OCI-LY3 (cell line): Measurements from ENCODE around the gene PKD1L1.

Experiments
- H2AFZ ChIP-seq: fragments of 200-600, 300-600 bp; shearing (Covaris generic); 2 replicates; pipeline ENCODE4 v1.6.0; 2014; ENCODE audit warnings: antibody characterized with exemption, low read depth, low read length
- H3K27ac ChIP-seq: fragments of 200-600, 300-600 bp; sonication (generic); 2 replicates; pipeline ENCODE4 v1.5.1; 2014; ENCODE audit warnings: mild to moderate bottlenecking, low read length, moderate library complexity, mixed read lengths
- H3K27me3 ChIP-seq: fragments of 200-600, 300-600 bp; sonication (generic); 2 replicates; pipeline ENCODE4 v1.6.1; 2014; ENCODE audit warnings: low read depth, low read length, mixed read lengths
- H3K36me3 ChIP-seq: fragments of 200-600, 300-600 bp; sonication (generic); replicated peaks from 2 replicates; pipeline ENCODE3; 2014; ENCODE audit warnings: low read depth, low read length, mixed read lengths
- H3K4me1 ChIP-seq: fragments of 300-600, 200-600 bp; sonication (generic); 2 replicates; pipeline ENCODE4 v1.6.1; 2014; ENCODE audit warnings: low read length, mixed read lengths
- H3K4me2 ChIP-seq: fragments of 200-600, 300-600 bp; sonication (generic); 2 replicates; pipeline ENCODE4 v1.6.1; 2014; ENCODE audit warnings: low read length, mixed read lengths
- H3K4me3 ChIP-seq: fragments of 300-600, 200-600 bp; sonication (generic); 2 replicates; pipeline ENCODE4 v1.5.1; 2014; ENCODE audit warnings: antibody characterized with exemption, mild to moderate bottlenecking, low read length, moderate library complexity
- H3K79me2 ChIP-seq: fragments of 300-600, 200-600 bp; shearing (Covaris generic); 2 replicates; pipeline ENCODE4 v1.6.1; 2014; ENCODE audit warnings: mild to moderate bottlenecking, low read length, mixed read lengths
- H3K9ac ChIP-seq: fragments of 300-600, 200-600 bp; shearing (Covaris generic); 2 replicates; pipeline ENCODE4 v1.6.0; 2014; ENCODE audit warnings: mild to moderate bottlenecking, low read length, moderate library complexity
- H3K9me3 ChIP-seq: fragments of 200-600, 300-600 bp; shearing (Covaris generic); 2 replicates; pipeline ENCODE4 v1.6.1; 2014; ENCODE audit warnings: low read length, mixed read lengths; ENCODE audit not compliant: insufficient read depth
- H4K20me1 ChIP-seq: fragments of 200-600, 300-600 bp; sonication (generic); 2 replicates; pipeline ENCODE4 v1.6.1; 2016; ENCODE audit warnings: low read length, mixed read lengths; ENCODE audit not compliant: insufficient read depth
- CTCF ChIP-seq: fragments of 200-600, 300-600 bp; sonication (generic); IDR thresholded peaks from 2 replicates; pipeline ENCODE4 v1.5.1; 2014; ENCODE audit warnings: antibody characterized with exemption, low read length, low read depth
- EZH2phosphoT487 ChIP-seq: fragments of 200-600 bp; shearing (Covaris generic); IDR thresholded peaks from 2 replicates; pipeline ENCODE4 v1.6.1; 2018; ENCODE audit warnings: antibody characterized with exemption, mixed run types, low read depth

PKD1L1 gene

DNA sequence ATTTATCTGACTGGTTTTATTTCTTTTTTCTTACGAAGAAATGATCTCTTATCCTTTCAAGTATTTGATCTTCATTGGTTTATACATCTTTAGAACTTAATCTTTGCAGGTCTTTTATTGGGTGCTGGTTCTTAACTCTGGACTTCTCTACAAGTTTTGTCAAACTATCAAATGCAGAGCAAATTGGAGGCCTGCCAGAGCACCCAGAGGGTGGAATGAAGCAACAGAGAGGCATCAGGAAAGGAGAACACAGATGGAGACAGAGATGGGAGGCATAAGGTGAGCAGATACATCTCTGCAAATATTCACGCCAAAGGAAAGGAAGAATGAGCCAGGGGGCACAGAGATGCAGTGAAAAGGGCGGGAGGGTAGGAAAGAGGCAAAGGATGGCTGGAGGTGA is 130.3 kb downstream of the PKD1L1 start:
- H3K9ac ChIP-seq, result no peak overlapping the region
- H3K27ac ChIP-seq, result no peak overlapping the region
- peaks cover 14% of the 10 kb centered on the region; the same call in 1 of the 2 replicates for H3K27me3 ChIP-seq
- H3K36me3 ChIP-seq, result no peaks in the 10 kb centered on the region
- no peak overlapping the region for H2AFZ ChIP-seq
- TF ChIP-seq CTCF, result no peak
- TF ChIP-seq EZH2phosphoT487, result no peak
- no peaks in the 10 kb centered on the region for H4K20me1 ChIP-seq
- H3K4me3 ChIP-seq, result no peak overlapping the region
- H3K4me1 ChIP-seq, result no peaks in the 10 kb centered on the region
- H3K4me2 ChIP-seq, result no peak overlapping the region
- H3K9me3 ChIP-seq, result no peaks in the 10 kb centered on the region
- no peaks in the 10 kb centered on the region for H3K79me2 ChIP-seq

GRCh38 chr7:47816647-47817046 is 131.6 kb downstream of the PKD1L1 start:
- Histone ChIP-seq H4K20me1 (no peaks in the 10 kb centered on the region), H2AFZ (no peak overlapping the region), H3K4me3 (no peak overlapping the region), H3K4me1 (no peaks in the 10 kb centered on the region), H3K36me3 (no peaks in the 10 kb centered on the region), H3K9ac (no peak overlapping the region), H3K27me3 (peaks cover 12% of the 10 kb centered on the region; the same call in 1 of the 2 replicates), H3K79me2 (no peaks in the 10 kb centered on the region), H3K4me2 (no peak overlapping the region), H3K9me3 (no peaks in the 10 kb centered on the region), H3K27ac (no peak overlapping the region)
- no peak for TF ChIP-seq CTCF
- TF ChIP-seq EZH2phosphoT487, result no peak

- no peaks in the 10 kb centered on the region for H4K20me1 ChIP-seq
- H2AFZ ChIP-seq, result no peak overlapping the region
- no peaks in the 10 kb centered on the region for H3K36me3 ChIP-seq
- no peaks in the 10 kb centered on the region for H3K4me1 ChIP-seq
- no peaks in the 10 kb centered on the region for H3K9me3 ChIP-seq
- no peaks in the 10 kb centered on the region for H3K79me2 ChIP-seq
- H3K4me2 ChIP-seq, result no peak overlapping the region
- no peak overlapping the region for H3K4me3 ChIP-seq
- no peak overlapping the region for H3K9ac ChIP-seq
- TF ChIP-seq CTCF, result no peak
- TF ChIP-seq EZH2phosphoT487, result no peak
- H3K27ac ChIP-seq, result no peak overlapping the region
- peaks cover 11% of the 10 kb centered on the region; the same call in 1 of the 2 replicates for H3K27me3 ChIP-seq
These were observed 132.4 kb downstream of the PKD1L1 start for GRCh38 chr7:47815867-47816266.

GRCh38 chr7:47814905-47815613 is 133.2 kb downstream of the PKD1L1 start:
- Histone ChIP-seq H3K79me2 (no peaks in the 10 kb centered on the region), H4K20me1 (no peaks in the 10 kb centered on the region), H3K4me2 (no peak overlapping the region), H3K36me3 (no peaks in the 10 kb centered on the region), H3K9me3 (no peaks in the 10 kb centered on the region), H3K9ac (no peak overlapping the region), H3K27ac (no peak overlapping the region), H3K27me3 (peaks cover 6% of the 10 kb centered on the region; the same call in 1 of the 2 replicates), H3K4me3 (no peak overlapping the region), H2AFZ (no peak overlapping the region), H3K4me1 (no peaks in the 10 kb centered on the region)
- TF ChIP-seq CTCF (no peak), EZH2phosphoT487 (no peak)
